Fibroblast of lung (primary cell): ENCODE data around the gene SHKBP1. TPM values are rescaled to one million over a fixed set of nuclear protein-coding genes. Genes with fewer than 3 reads are reported as not detected.

Source experiments
- DNase-seq, 2 donors: peaks; one replicate each; pipeline versions ENCODE4 v3.0.0 to v3.0.0-alpha.2; 2010; ENCODE audit warnings: low read depth in 2 of 2
- H2AFZ ChIP-seq: 2 replicates; pipeline ENCODE4 v1.5.1; 2012; ENCODE audit warnings: low read length, control low read depth, inconsistent platforms
- H3K27ac ChIP-seq: 2 replicates; pipeline ENCODE4 v1.5.1; 2011; ENCODE audit warnings: low read length, control low read depth; ENCODE audit not compliant: insufficient read depth
- H3K27me3 ChIP-seq: 2 replicates; pipeline ENCODE4 v1.5.1; 2011; ENCODE audit warnings: mild to moderate bottlenecking, low read length; ENCODE audit not compliant: control insufficient read depth, insufficient read depth
- H3K36me3 ChIP-seq: 2 replicates; pipeline ENCODE4 v1.5.1; 2011; ENCODE audit warnings: low read length; ENCODE audit not compliant: control insufficient read depth, insufficient read depth
- H3K4me1 ChIP-seq: 2 replicates; pipeline ENCODE4 v1.5.1; 2011; ENCODE audit warnings: low read length; ENCODE audit not compliant: control insufficient read depth, insufficient read depth; ENCODE audit errors: extremely low read depth
- H3K4me2 ChIP-seq: 2 replicates; pipeline ENCODE4 v1.5.1; 2011; ENCODE audit warnings: low read length, control low read depth; ENCODE audit not compliant: insufficient read depth; ENCODE audit errors: extremely low read depth
- H3K4me3 ChIP-seq, 4 experiments: fragments of 200-600 bp in 1 of 4; sonication (generic) in 1 of 4; replicated peaks in 1 of 4; 2 replicates each; pipeline ENCODE4 v1.5.1; 2011 to 2016; ENCODE audit warnings: low read length in 4 of 4, low read depth in 3 of 4, mild to moderate bottlenecking in 3 of 4, control low read depth in 2 of 4, inconsistent platforms in 1 of 4, mixed read lengths in 1 of 4; ENCODE audit not compliant: insufficient read depth in 1 of 4; ENCODE audit errors: control extremely low read depth in 1 of 4
- H3K79me2 ChIP-seq: 2 replicates; pipeline ENCODE4 v1.5.1; 2012; ENCODE audit warnings: mild to moderate bottlenecking, low read length, inconsistent platforms; ENCODE audit not compliant: control insufficient read depth, insufficient read depth
- H3K9ac ChIP-seq: 2 replicates; pipeline ENCODE4 v1.5.1; 2011; ENCODE audit warnings: mild to moderate bottlenecking, low read length, control low read depth; ENCODE audit not compliant: insufficient read depth
- H3K9me3 ChIP-seq: 2 replicates; pipeline ENCODE4 v1.5.1; 2012; ENCODE audit warnings: low read depth, low read length; ENCODE audit not compliant: control insufficient read depth, insufficient read depth
- H4K20me1 ChIP-seq: 2 replicates; pipeline ENCODE4 v1.5.1; 2011; ENCODE audit warnings: low read length; ENCODE audit not compliant: control insufficient read depth, insufficient read depth; ENCODE audit errors: extremely low read depth
- CTCF ChIP-seq, 2 donors: IDR thresholded peaks in 1 of 2; conservative IDR thresholded peaks in 1 of 2; 1 replicate in 1 of 2; 2 replicates in 1 of 2; pipeline ENCODE4 v1.5.1; 2011 to 2012; ENCODE audit warnings: low read length in 2 of 2, control low read depth in 1 of 2, inconsistent platforms in 1 of 2, low read depth in 1 of 2, mild to moderate bottlenecking in 1 of 2
- EZH2 ChIP-seq: IDR thresholded peaks from 2 replicates; pipeline ENCODE4 v1.5.1; 2012; ENCODE audit warnings: low read length, control low read depth, mild to moderate bottlenecking; ENCODE audit errors: missing control alignments
- polyA plus RNA-seq, 2 donors: library from polyadenylated mRNA; depleted of rRNA in 1 of 2; stranded (reverse) in 1 of 2; unstranded in 1 of 2; fragments of >200 nt; gene quantifications; 2 replicates each; pipeline ENCODE4 v1.2.1, GENCODE V29; 2011 to 2012; ENCODE audit warnings: missing spikeins in 1 of 2
- total RNA-seq: library from RNA; depleted of rRNA; stranded (reverse); fragments of >200 nt; gene quantifications from 2 replicates; pipeline ENCODE4 v1.2.1, GENCODE V29; 2014

Gene SHKBP1
- total and polyA plus RNA-seq, 2 donors (not counting 1 experiment from before 2014, with no cell fraction given) = 35.6 to 43.4 TPM

- no peaks in the 10 kb centered on the region for H3K9me3 ChIP-seq
- H3K4me1 ChIP-seq = no peaks in the 10 kb centered on the region
- no peaks in the 10 kb centered on the region for H4K20me1 ChIP-seq
- H2AFZ ChIP-seq = no peak overlapping the region
- no peak overlapping the region for H3K9ac ChIP-seq
- no peak for DNase-seq
- peaks cover 4% of the 10 kb centered on the region for H3K36me3 ChIP-seq
- no peak for TF ChIP-seq EZH2
- TF ChIP-seq CTCF (conservative IDR thresholded peaks at IDR 0.05 in 1 of 2, IDR thresholded peaks at IDR 0.05 in 1 of 2; ENCODE audit: low read depth in 1 of 2, low read length in 2 of 2) = no peak
- H3K27ac ChIP-seq = no peak overlapping the region
- H3K27me3 ChIP-seq = no peaks in the 10 kb centered on the region
- no peak overlapping the region for H3K4me3 ChIP-seq
- no peak overlapping the region for H3K4me2 ChIP-seq
- peaks cover 5% of the 10 kb centered on the region for H3K79me2 ChIP-seq
Observed at GRCh38 chr19:40575326-40575725, 1.3 kb upstream of the SHKBP1 start.

GRCh38 chr19:40576151-40576584, 505 bp upstream of the SHKBP1 start:
- no peaks in the 10 kb centered on the region for H3K27me3 ChIP-seq
- H3K4me3 ChIP-seq = peak overlapping the region in 3 of 4 experiments; percentile 72 to 97 (median 97)
- H3K9me3 ChIP-seq = no peaks in the 10 kb centered on the region
- H3K36me3 ChIP-seq = peaks cover 8% of the 10 kb centered on the region
- no peak for DNase-seq
- H3K9ac ChIP-seq = no peak overlapping the region
- no peak overlapping the region for H3K27ac ChIP-seq
- H2AFZ ChIP-seq = no peak overlapping the region
- H3K4me1 ChIP-seq = no peaks in the 10 kb centered on the region
- TF ChIP-seq CTCF (conservative IDR thresholded peaks at IDR 0.05 in 1 of 2, IDR thresholded peaks at IDR 0.05 in 1 of 2; ENCODE audit: low read depth in 1 of 2, low read length in 2 of 2) (no peak), EZH2 (no peak)
- no peak overlapping the region for H3K4me2 ChIP-seq
- no peaks in the 10 kb centered on the region for H4K20me1 ChIP-seq
- peaks cover 5% of the 10 kb centered on the region for H3K79me2 ChIP-seq

GRCh38 chr19:40578442-40578908, 1.8 kb downstream of the SHKBP1 start:
- no peaks in the 10 kb centered on the region for H3K9me3 ChIP-seq
- DNase-seq = peak in 1 of 2 donors; percentile 46
- H3K9ac ChIP-seq = no peak overlapping the region
- H3K79me2 ChIP-seq = peaks cover 5% of the 10 kb centered on the region
- TF ChIP-seq CTCF (conservative IDR thresholded peaks at IDR 0.05 in 1 of 2, IDR thresholded peaks at IDR 0.05 in 1 of 2; ENCODE audit: low read depth in 1 of 2, low read length in 2 of 2) (no peak), EZH2 (no peak)
- H3K4me1 ChIP-seq = no peaks in the 10 kb centered on the region
- no peak overlapping the region for H3K4me2 ChIP-seq
- no peaks in the 10 kb centered on the region for H3K27me3 ChIP-seq
- no peak overlapping the region for H2AFZ ChIP-seq
- peaks cover 16% of the 10 kb centered on the region for H3K36me3 ChIP-seq
- H3K4me3 ChIP-seq = no peak overlapping the region
- H3K27ac ChIP-seq = no peak overlapping the region
- no peaks in the 10 kb centered on the region for H4K20me1 ChIP-seq
